GM18526 (cell line): ENCODE results near the gene HOXA11.

Source experiments
- POLR2A ChIP-seq: IDR thresholded peaks from 3 replicates; pipeline ENCODE4 v1.6.1; 2011; ENCODE audit not compliant: insufficient read length; ENCODE audit errors: extremely low read depth

HOXA11 gene

GRCh38 chr7:27172823-27173510 lies 12.1 kb downstream of the HOXA11 start:
- TF ChIP-seq POLR2A, result no peak

GRCh38 chr7:27172315-27172774 lies 12.7 kb downstream of the HOXA11 start:
- TF ChIP-seq POLR2A, result no peak

GRCh38 chr7:27171637-27172314 lies 13.3 kb downstream of the HOXA11 start:
- TF ChIP-seq POLR2A, result no peak

GRCh38 chr7:27171325-27171636 lies 13.8 kb downstream of the HOXA11 start:
- TF ChIP-seq POLR2A, result no peak

- no peak for TF ChIP-seq POLR2A
Observed at GRCh38 chr7:27170426-27171324, 14.4 kb downstream of the HOXA11 start.

GRCh38 chr7:27169658-27170425 lies 15.2 kb downstream of the HOXA11 start:
- TF ChIP-seq POLR2A, result no peak

- no peak for TF ChIP-seq POLR2A
Observed at GRCh38 chr7:27168265-27168947, 16.6 kb downstream of the HOXA11 start.

- no peak for TF ChIP-seq POLR2A
Observed at GRCh38 chr7:27167916-27168264, 17.1 kb downstream of the HOXA11 start.

GRCh38 chr7:27166531-27167505 lies 18.2 kb downstream of the HOXA11 start:
- TF ChIP-seq POLR2A, result no peak

GRCh38 chr7:27165996-27166530 lies 19.0 kb downstream of the HOXA11 start:
- no peak for TF ChIP-seq POLR2A

GRCh38 chr7:27165089-27165995 lies 19.7 kb downstream of the HOXA11 start, which contains the start of gene HOXA9:
TSS of gene HOXA9 (minus strand) at chr7:27165537. CDS start at chr7:27165457, 80 bp downstream.
- no peak for TF ChIP-seq POLR2A
